T-helper 22 cell (primary cell): ENCODE data around the gene CA11.
A peak's percentile ranks its signal among the peaks of the same experiment; 100 is the strongest.

Source experiments
- DNase-seq: peaks from one replicate; pipeline ENCODE4 v3.0.0-alpha.2; 2020; ENCODE audit warnings: low read depth

CA11 gene

DNA sequence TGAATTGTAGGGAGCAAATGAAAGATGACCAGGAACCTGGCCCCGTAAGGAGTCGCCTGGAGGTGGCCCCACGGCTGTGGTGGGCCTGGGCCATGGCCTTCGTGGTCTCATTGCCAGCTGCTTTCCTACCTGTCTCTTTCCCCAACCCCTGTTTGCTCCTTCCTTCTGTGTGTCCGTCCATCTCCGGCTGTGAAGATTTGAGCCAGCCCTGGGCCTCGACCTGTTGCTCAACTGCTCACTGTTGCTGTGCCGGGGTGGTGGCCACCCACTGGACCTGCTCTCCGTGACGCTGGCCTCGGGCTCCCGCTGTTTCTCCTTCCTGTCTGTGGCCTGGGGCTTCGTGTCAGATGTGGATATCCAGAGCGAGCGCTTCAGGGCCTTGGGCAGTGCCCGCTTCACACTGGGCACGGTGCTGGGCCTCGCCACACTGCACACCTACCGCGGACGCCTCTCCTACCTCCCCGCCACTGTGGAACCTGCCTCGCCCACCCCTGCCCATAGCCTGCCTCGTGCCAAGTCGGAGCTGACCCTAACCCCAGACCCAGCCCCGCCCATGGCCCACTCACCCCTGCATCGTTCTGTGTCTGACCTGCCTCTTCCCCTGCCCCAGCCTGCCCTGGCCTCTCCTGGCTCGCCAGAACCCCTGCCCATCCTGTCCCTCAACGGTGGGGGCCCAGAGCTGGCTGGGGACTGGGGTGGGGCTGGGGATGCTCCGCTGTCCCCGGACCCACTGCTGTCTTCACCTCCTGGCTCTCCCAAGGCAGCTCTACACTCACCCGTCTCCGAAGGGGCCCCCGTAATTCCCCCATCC is 17.3 kb downstream of the CA11 start:
- DNase-seq, result no peak

DNA sequence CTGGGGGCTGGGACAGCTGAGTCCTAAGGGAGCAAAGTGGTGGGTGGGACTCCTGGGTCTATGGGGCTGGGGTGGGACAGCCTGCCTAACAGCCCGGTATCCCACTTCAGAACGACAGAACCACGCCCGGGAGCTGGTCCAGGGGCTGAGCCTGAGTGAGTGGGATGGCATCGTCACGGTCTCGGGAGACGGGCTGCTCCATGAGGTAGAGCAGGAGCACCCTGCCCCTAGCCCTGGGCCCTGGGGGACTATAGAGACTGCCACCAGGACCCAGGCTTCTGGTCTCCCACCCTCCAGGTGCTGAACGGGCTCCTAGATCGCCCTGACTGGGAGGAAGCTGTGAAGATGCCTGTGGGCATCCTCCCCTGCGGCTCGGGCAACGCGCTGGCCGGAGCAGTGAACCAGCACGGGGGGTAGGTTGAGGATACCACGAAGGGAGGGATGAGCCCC is 18.1 kb downstream of the CA11 start:
- DNase-seq, result no peak

DNA sequence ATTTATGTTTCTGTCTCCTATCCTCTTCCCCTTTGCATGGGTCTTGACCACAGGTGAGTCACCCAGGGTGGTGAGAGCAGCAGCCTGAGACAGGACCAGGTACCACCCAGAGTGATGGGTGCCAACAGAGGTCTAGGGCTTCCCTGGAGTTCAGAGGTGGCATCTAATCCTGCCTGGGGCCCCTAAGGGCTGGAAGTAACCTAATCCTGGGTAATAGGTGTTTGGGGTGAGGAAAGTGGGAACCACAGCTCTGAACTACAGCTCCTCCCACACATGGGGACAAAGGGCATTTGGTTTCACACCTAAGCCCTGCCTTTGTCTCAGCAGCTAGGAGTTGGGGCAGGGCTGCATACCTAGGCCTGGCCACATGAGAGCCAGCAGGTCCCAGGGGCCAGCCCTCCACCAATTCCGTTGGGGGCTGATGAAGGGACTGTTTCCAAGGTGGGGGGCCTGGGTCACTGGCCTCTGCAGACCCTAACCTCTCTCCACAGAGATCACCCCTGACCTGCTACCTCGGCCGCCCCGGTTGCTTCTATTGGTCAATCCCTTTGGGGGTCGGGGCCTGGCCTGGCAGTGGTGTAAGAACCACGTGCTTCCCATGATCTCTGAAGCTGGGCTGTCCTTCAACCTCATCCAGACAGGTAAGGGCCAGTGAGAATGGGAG is 18.7 kb downstream of the CA11 start:
- DNase-seq, result no peak

DNA sequence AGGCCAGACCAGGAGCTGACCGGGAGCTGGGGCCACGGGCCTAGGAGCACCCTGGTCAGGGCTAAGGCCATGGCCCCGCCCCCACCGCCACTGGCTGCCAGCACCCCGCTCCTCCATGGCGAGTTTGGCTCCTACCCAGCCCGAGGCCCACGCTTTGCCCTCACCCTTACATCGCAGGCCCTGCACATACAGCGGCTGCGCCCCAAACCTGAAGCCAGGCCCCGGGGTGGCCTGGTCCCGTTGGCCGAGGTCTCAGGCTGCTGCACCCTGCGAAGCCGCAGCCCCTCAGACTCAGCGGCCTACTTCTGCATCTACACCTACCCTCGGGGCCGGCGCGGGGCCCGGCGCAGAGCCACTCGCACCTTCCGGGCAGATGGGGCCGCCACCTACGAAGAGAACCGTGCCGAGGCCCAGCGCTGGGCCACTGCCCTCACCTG is 20.1 kb downstream of the CA11 start:
- DNase-seq, result no peak

- DNase-seq, result no peak
Observed at GRCh38 chr19:48624791-48625723, 20.9 kb downstream of the CA11 start.

- peak; percentile 90 for DNase-seq
Observed at GRCh38 chr19:48624067-48624594, 21.9 kb downstream of the CA11 start.

DNA sequence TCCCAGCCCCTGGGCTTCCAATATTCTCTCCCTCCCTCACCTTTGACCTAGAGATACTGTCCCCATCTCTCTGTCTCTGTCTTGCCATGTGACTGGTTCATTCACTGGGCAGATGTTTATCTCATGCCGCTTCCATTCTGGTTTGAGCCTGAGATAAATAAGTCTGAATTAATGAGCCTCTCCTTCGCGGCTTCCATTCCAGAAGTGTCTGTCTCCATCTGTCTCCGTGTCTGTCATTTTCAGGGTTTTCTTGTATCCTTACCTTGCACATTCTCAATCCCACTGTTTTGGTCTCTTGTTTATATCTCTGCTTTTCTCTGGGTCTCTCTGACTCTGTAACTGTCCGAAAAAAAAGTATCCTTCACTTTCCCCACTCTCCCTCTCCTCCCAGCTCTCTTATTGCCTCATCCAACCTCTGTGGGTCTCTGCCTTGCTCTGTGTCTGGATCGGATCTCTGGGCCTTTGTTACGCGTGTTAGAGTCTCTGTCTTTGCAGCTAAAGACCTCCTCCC is 22.4 kb downstream of the CA11 start:
- DNase-seq, result no peak

DNA sequence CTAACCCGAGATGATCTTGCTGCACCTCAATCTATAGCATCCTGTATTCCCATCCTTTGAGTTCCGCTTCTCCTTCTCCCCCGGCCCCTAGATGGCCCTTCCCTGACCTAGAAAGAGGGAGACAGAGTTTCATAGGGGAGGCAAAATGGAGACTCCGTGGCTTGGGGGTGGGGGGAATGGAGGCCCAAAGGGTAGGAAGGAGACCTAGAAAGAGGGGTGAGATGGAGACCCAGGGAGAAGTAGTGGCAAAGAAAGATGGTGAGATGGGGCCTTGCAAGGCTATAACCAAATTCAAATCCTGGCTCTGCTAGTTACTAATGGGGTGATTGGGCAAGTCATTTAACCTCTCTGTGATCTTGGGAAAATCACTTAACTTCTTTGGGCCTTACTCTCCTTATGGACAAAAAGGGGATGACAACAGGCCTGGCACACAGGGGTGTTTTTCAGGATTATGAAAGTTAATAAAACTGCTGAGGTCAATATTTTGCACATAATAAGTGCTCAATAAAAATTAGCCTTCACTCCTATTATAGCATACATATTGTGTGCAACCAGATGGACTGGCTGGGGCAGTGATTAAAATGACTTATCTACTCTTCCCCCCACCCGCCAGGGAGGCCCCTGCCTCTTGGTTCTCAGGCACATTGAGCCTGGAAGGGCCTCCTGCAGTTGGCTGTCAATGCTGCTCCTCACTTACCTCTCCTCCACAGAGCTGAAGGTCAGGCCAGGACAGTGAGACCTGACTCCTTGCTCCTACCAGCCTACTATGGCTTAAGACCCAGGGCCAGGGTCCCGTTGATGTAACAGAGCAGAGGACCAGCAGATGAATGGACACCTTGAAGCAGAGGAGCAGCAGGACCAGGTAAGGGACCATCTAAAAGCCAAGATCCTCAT is 26.0 kb downstream of the CA11 start:
- DNase-seq, result no peak

DNA sequence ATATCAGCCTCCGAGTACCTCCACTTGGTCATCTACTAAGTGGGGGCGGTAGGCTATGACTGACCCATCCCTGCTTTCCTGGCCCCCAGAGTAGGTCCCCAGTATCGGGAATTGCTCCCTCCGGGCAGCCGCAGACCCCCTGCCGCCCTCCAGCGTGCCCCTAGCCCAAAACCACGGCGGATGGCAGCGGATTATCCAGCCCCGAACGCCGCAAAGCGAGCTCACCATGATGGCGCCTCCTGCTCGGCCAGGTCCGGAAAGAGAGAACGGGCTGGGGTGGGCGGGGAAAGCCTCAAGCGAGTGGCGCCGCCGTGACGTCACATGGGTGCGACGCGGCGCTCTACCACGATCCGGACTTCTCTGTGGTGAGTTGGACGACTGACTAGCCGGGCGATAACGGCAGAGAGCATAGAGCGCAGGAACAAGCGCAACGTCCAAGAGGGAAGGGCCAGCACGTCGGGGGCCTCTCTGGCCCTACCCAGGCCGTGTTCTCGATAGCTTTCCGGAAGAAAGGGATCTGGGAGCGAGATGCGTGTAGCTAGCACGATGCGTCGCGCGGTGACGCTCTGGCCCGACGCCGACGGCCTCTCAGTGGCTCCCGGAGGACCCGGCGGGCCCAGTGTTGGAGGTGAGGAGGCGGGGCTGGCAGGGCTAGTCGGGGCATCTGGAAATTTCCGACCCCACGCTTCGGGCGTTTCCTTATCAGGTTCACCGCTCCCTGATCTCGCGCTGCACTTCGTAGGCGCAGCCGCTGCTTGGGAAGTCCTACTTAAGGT is 26.9 kb downstream of the CA11 start, which contains the start of the genes RPL18 and SPHK2:
TSS of gene RPL18 (minus strand) at position 263 of the 776 bp plus-strand sequence. CDS start at position 228, 35 bp downstream.
TSS of gene SPHK2 (plus strand) at position 591 of the 776 bp plus-strand sequence. CDS start 1,009 bp downstream, outside the sequence.
- peak; percentile 89 for DNase-seq

DNA sequence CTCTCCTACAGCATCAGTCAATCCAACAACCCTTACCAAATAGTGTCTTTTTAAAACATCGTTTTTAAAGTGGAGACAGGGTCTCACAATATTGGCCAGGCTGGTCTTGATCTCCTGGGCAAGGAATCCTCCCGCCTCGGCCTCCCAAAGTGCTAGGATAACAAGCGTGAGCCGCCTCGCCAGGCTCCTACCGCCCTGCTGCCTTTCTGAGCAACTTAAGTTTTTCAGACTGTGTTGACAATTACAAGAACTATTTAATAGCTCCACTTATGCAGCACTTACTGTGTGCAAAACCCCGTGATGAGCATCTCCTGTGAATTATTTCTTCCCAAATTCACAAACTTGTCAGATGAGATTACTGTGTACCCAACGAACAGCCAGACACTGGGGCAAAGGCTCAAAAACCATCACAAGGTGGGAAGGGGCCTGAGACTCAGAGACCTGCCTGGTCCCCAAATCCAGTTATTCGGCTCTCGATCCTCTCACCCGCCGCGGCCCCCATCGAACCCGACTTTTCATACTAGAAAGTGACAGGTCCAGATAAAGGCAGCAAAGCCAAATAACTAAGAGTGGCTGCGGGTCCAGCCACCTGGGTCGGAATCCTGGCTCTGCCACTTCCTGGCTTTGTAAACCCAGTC is 27.6 kb downstream of the CA11 start:
- DNase-seq, result no peak

DNA sequence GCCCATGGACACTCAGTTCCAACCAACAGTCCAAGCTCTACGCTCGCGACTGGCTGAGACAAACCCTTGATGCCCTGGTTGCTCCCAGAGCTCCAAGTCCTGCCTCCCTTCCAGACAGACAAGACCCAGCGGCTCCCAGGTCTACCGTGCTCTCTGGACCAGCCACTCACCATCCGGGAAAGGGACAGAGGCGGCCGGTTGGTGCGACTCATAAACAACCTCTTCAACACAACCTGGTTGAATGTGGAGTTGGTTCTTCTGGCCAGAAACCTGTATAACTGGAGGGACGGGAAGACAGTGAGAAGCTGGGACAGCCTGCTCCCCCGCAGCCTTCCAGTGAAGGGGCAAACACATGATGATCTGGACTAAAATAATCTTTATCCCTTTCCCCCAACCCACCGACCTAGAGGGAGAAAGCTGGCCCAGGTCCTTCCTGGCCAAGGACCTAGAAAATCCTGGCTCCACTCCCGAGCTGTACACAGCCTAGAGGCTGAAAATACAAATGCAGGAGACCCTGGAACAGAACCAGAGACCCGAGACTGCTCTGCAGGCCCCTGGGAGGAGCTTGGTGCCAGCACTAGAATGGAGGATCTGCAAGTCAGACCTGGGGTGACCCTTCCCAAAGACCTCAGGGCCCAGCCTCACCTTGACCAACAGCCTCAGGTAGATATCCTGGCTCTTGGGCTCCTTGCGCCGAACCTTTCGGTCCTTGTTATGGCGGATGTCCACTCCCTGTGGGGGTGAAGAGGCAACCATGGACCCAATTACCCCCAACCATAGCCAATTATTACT is 28.6 kb downstream of the CA11 start:
- DNase-seq, result no peak

- no peak for DNase-seq
Observed at GRCh38 chr19:48616491-48617056, 29.4 kb downstream of the CA11 start.

GRCh38 chr19:48616041-48616436 is 29.9 kb downstream of the CA11 start:
- no peak for DNase-seq

DNA sequence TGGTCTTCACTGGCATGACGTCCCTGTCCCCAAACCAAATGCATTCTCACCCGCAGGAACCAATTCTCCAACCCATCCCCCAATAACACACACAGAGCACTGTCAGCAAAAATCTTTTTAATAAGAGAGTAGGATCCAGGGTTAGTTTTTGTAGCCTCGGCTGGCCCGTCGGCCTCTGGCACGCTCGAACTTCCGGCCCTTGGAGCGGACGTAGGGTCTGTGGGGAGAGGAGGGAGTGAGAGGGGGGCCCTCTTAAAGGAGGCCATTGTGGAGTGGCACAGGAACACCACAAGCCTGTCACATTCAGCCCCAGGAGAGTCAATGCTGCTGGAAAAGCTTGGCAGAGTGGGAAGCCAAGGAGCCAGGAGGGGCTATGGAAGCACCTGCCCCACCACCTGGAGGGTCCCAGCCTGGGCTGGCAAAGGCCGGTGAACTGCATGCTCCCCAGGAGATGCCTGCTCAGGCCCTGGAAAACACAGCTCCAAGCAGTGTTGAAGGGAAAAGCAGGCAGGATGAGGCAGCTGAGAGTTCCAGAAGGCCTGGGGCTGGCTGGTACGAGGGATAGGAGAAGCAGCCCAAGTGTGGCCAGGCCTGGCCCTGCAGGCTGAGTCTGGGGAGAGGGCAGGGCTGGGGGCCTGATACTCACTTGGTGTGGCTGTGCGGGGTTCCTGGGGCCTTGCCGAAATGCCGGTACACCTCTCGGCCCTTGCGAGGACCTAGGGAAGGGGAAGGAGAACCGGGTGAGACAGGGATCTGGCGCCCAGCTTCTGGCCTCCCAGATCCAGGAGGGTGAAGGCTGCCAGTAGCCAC is 30.6 kb downstream of the CA11 start:
- no peak for DNase-seq

DNA sequence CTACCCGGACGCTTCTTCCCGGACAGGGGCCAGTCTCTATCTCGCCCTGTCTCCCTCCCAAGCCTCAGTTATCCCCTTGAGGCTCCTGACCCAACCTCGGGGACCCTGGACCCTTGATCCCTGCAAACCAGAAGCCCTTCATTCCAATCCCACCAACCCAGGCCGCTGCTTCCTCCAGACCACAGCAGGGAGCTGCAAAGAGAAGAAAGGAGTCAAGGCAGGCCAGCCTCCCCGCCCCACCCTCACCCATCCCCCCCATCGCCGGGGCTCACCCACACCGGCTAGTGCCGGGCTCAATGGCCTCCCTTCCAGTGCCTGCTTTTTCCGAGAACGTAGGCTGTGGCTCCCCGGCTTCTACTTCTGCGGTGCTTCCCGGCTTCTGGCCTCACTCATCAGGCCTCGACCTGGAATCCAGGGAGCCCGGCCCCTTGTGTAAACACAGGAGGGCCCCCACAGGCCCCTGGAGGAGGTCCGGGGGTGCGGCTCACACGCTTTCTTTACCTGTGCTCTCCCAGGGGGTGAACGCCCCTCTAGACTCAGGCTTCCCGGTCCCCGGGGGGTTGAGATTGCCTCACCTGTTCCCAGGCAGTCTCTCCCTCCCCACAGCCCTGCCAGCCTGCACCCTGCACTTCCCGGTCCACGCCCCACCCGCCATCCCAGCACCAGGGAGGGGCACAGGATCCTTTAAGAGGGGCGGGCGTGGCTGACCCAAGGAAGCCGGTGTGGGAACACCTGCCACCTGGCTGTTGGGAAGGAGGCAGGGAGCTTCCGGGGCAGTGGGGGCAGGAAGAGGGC is 31.4 kb downstream of the CA11 start, which contains the start of gene FAM83E:
TSS of gene FAM83E (minus strand) at position 641 of the 795 bp plus-strand sequence. CDS start 1,704 bp downstream, outside the sequence.
- DNase-seq, result no peak

- no peak for DNase-seq
Observed at GRCh38 chr19:48613852-48614435, 32.0 kb downstream of the CA11 start.
